Fibroblast of peridontal ligament (primary cell): ENCODE data around the gene MCM3AP.
"Not testable (repeated sequence)": the region's sequence is repeated elsewhere in the genome, so short reads cannot be mapped to it uniquely, and the experiment has no call there.

Source experiments
- DNase-seq: peaks from one replicate; pipeline ENCODE4 v3.0.0-alpha.2; 2010; ENCODE audit errors: extremely low read depth

MCM3AP gene

DNA sequence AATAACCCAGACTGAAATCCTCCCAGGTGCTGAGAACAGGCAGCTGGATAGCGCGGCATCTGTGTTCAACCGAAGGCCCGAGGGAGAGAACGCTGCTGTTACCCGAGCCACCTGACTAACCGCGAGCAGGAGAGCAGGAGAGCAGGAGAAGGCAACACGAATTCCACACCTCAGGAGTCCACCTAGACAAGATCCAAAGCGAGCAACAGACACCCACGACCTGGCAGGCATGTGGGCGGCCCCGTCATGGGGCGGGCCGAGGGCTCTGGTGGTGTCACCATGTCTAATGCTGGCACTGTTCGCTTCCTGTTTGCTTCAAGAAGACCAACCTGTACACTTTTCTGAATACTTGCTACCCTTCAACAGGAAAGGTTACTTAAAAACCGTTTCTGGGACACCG lies 80.2 kb downstream of the MCM3AP start:
- DNase-seq = no peak

DNA sequence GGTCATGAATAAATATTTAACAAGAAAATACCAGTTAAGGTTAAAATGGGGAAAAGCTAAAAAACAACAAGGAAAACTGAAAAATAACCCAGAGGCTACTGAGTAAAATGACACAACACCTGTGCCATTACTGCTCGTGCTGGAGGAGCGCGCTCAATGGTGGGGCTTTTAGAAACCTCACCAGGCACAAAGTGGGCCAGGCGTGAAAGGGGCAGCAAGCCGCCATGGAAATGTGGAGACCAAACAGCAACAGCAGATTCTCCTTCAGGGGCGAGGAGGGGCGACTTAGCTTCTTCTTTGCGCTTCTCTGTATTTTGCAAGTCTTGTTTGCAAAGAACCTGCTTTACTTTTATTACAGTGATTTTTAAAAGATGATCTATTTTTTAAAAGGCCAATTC lies 82.2 kb downstream of the MCM3AP start:
- DNase-seq = no peak

DNA sequence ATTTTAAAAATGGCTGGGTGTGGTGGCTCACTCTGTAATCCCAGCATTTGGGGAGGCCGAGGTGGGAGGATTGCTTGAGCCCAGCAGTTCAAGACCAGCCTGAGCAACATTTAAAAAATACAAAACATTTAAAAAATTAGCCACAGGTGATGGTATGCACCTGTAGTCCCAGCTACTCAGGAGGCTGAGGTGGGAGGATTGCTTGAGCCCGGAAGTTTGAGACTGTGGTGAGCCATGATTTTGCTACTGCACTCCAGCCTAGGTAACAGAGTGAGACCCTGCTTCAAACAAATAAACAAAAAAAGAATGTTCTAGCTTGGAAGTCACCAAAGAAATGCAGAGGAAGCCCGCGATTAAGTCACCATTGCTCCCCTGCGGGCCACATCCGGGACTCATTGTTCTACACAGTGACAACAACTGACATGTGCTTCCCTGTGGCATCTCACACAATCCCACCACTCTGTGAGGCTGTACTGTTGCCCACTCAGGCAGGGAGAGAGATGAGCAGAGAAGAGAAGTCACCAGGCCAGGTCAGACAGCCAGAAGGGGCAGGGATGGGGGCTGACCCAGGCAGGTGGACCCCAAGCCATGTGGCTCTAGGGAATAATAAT lies 82.7 kb downstream of the MCM3AP start:
- no peak for DNase-seq

DNA sequence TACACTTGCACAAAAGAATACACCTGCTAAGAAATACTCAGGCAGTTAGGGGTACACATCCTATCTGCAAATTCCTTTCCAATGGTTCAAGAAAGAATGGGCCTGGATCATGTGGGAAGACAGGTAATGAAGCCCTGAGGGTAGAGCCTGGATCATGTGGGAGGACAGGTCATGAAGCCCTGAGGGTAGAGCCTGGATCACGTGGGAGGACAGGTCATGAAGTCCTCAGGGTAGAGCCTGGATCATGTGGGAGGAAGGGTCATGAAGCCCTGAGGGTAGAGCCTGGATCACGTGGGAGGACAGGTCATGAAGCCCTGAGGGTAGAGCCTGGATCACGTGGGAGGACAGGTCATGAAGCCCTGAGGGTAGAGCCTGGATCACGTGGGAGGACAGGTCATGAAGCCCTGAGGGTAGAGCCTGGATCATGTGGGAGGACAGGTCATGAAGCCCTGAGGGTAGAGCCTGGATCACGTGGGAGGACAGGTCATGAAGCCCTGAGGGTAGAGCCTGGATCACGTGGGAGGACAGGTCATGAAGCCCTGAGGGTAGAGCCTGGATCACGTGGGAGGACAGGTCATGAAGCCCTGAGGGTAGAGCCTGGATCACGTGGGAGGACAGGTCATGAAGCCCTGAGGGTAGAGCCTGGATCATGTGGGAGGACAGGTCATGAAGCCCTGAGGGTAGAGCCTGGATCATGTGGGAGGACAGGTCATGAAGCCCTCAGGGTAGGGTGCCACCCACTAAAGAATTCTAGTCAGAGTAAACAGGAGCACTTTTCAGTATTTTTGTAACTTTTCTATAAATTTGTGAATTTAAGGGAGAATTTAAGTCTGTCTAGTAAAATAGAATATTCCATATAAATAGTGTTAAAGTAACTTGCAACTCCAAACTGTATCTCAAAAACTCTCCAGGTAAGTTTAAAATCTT lies 84.3 kb downstream of the MCM3AP start:
- not testable (repeated sequence) for DNase-seq

DNA sequence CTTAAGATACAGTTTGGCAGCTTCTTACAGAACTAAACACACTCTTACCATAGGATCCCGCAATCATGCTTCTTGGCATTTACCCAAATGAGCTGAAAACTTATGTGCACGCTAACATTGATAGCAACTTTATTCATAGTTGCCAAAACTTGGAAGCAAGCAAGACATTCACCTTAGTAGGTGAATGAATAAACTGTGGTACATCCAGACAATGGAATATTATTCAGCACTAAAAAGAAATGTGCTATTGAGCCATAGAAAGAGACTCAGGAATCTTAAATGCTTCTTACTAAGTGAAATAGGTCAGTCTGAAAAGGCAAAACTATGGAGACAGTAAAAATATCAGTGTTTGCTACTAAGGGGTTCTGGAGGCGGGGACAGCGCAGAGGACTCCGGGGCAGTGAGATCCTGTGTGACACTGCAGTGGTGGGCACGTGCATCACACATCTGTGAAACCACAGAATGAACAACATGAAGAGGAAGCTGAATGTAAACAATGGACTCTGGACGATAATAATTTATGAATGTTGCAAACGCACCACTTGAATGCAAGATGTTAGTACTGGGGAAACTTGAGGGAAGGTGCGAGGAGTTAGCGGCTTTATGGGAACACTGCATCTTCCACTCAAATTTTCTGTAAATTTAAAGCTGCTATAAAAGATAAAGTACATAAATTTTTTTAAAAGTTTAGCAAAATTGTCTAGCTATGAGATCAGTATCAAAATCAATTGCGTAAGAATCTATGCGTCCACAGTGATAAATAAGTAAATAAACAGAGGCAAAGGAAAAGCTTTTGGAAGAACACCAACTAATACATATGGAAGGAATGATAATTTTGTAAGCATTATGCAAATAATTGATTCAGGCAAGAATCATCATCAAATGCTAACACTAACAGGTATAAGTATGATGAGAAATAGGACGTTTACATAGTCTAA lies 85.7 kb downstream of the MCM3AP start:
- no peak for DNase-seq

DNA sequence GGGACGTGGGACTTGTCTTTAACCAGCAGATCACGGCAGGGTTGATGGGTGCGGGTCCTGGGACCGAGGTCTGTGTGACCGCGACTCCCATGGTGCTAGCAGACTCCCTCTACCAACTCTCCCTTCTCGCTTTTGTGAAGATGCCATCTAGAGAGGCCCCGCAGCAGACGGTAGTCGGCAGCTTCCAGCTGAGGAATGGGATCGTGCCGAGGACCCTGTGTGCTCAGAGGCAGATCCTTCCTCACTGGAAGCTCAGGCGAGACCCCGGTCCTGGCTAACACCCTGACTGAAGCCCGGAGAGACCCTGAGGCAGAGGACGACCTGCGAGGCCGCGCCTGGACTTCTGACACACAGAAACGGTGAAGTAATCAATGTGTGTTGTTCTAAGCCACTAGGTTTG lies 88.7 kb downstream of the MCM3AP start:
- no peak for DNase-seq

DNA sequence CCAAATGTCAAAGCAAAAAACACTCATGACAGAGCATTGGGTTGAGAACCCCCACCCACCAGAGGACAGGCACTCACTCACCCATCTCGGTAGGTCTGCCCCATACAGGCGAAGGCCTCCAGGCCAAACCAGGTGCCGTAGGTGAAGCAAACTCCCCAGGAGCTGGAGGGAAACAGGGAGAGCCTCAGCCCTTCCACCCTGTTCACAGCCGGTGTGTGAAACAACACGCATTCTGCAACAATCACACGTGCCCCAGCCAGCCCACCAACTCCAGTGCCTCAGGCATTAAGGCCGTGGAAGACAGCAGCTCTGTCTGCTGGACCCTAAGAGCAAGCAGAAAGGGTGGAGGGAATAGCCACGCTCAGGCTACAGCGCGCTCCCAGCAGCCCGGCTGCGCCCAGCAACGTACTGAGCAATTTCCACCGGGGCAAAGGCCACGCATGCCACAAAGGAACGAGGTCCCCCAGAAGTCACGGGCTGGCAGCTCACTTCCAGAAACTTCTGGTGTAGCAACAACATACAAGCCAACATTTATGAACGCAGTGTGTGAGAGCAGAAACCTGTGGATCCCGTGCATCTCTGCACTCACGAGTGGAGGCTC lies 89.7 kb downstream of the MCM3AP start:
- DNase-seq = no peak

DNA sequence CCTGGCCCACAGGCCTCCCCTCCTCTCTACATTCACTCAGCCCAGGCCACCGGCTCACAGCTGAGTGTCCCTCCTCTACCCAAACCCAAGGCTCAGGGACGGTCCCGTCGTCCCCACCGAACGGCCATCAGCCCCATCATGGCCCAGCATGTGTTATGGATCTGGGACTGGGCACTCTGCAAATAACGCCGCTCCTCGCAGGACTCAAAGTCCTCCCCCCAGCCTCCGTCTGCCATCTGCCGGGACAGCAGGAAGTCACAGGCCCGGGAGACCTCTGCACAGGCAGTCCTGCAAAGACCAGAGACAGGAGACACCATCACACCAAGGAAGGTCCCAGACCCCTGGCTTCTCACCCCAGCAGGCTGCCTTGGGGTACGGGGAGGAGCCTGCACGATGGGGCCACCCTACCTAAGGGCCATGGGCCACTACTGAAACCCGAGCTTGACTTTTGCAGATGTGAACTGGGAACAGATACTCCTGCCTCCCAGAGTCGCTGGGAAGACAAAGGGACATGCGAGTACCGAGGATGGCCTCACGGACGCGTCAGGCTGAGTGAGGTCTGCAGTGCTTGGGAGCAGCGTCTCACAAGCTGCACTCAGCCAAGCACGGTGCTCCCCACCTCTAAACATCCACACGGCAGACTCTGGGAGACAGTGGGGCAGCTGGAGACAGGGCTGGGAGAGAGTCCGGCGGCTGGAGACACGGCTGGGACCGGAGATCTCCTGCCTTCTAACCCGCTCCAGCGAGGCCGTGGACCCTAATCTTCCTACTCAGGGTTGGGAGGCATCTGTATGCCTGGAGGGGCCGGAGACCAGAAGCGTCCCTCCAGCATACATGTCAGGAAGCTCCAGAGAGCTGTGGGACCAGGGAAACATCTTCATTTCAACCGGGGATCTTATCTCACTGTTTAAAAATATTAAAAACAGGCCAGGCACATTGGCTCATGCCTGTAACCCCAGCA lies 90.8 kb downstream of the MCM3AP start:
- DNase-seq = no peak

DNA sequence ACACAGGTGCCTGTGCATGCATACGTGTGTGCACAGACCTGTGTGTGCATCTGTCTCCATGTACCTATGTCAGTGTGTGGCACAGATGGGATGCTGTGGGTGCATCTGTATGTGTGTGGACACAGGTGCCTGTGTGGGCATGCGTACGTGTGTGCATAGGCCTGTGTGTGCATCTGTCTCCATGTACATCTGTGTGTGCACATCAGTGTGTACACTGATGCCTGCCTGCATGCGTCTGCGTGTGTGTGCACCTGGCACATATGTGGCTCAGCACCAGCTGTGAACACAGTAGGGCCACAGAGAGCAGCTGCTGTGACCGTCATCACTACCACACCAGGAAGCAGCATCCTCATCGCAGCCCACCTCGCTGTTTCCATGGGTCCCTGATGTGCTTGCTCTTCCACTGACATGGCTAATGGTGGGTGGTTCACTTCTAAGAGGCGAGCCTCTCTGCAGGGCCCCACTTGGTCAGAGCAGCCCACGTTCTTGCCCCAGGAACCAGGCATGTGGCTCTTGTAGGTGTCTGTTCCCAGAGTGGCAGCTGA lies 91.5 kb downstream of the MCM3AP start:
- DNase-seq = no peak

DNA sequence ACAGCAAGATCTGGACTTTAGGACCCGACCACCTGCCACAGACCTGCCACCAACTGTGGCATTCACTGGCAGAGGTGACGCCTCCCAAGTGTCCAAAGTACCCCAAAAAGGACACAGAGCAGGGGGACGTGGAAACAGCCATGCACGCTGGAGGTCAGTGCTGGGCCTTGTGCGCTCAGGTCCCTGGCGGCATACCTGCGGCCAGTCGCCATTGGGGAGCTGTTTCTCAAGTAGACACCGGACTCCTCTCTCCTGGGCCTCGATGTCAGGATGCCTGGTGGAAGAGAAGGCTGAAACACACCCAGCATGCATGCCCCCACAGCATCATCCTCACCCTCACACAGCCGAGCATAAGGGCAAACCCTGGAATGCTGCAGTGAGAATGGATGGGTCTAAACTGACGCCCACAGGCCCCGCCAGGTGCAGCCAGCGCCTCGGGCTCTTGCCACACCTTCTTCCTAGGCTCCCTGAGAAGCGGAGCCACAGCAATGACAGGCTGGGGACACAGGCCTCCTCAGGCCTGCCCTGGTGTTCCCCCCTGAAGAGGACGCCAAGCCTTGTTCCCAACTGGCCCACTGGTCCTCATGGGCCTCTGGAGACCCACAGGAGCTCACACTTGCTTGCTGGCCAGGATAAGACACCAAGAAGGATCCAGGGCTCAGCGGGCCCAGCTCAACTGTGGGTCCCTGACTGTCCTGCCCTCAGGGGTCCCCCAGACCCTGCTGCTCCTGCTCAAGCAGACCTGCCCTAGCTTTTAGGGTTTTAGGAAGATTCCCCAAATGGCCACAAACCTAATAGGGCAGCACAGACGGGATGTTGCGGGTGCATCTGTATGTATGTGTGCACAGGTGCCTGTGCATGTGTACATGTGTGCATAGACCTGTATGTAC lies 93.5 kb downstream of the MCM3AP start:
- no peak for DNase-seq

DNA sequence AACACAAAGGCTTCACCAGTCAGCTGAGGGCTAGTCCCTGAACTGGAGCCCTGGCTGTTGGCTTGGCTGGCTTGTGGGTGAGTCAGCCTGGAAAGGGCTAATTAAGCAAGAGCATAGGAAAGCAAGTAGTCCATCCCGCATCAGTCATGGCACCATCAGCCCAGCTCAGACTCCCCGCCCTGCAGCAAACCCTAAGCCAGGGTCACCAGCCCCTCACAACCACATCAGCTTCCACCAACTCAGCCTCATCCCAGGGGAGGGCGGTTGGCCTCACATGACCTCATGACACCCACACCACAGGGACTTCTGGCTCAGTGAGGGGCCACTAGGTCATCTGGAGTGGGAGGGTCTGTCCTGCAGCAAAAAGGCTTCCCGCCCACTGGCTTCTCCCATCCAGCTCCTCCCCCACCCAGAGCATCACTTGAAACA lies 94.1 kb downstream of the MCM3AP start:
- DNase-seq = peak; percentile 84

DNA sequence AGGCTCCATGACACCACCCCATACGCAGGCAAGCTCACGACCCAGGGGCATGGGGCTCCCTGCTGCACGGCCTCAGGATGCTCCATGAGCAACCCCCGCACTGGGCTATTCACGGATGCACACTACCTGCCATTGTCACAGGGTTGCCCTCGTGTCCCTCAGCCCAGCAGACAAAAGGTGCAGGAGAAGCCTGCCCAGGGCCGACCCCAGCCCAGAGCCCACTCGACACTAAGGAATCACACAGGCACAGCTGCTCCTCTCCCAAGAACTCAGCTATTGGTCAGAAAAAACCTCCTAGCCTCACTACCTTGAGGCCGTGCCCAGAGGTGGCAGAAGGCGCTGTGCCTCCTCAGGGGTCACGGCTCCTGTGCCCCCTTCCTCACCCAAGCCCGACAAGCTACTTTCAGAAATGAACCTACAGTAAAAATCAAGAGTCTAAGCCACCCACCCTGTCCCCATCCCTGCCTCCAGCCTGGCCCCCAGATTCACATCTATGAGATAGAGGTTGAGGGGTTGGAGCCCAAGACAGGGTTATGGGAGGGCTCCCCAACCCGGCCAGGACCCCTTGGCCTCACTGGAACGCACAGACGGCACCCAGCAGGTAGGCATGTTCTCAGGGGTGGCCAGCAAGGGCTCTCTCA lies 94.8 kb downstream of the MCM3AP start:
- no peak for DNase-seq

DNA sequence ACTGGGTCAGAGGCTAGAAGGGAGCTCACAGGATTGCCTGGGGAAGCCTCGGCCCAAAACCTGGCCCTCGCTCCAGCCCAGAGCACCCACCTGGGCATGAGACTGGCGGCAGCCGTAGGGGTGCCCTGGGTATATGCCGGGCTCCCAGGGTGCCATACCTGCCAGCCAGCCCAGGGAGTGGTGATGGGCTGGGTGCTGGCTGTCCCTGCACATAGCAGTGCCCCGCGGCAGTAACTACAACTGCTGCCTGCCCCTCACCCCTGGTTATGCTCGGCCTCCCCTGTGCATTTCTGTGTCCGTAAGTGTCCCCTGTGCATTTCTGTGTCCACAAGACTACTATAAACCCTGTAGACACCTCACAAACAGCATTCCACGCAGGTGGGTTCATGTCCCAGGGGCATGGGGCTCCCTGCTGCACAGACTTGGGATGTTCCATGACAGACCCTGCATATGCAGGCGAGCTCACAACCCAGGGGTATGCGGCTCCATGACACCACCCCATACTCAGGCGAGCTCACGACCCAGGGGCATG lies 95.4 kb downstream of the MCM3AP start:
- no peak for DNase-seq

DNA sequence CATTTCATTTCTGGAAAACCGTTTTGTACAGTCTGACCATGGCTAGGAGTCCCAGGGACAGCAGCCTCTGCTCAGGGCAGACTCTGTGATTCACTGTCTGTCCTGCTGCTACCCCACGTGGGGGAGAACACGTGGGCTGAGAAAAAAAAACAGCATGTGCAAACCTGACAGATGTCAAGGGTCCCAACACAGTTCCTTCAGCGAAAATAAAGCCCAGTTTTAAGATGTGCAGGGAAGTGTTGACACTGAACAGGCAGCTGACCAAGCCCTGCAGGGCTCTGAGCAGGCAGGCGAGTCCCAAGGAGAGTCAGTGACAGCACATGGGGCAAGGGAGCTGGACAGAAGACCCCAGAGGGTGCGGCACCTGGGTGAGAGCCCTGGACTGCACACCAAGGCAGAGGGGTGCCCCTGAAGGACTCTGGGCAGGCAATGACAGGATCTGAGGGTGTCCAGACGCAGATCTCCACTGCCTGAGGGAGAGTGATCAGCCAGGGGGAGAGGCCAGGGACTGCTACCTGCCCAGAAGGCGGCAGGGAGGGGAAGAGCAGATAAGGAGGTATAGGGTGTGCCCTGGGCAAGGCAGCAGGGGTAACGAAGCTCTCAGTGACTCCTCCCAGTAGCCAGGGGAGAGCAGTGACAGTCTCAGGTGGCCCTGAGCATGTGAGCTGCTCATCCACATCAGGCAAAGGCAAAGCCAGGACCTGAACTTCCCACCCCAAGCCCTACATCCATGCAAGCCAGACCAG lies 96.0 kb downstream of the MCM3AP start:
- no peak for DNase-seq

DNA sequence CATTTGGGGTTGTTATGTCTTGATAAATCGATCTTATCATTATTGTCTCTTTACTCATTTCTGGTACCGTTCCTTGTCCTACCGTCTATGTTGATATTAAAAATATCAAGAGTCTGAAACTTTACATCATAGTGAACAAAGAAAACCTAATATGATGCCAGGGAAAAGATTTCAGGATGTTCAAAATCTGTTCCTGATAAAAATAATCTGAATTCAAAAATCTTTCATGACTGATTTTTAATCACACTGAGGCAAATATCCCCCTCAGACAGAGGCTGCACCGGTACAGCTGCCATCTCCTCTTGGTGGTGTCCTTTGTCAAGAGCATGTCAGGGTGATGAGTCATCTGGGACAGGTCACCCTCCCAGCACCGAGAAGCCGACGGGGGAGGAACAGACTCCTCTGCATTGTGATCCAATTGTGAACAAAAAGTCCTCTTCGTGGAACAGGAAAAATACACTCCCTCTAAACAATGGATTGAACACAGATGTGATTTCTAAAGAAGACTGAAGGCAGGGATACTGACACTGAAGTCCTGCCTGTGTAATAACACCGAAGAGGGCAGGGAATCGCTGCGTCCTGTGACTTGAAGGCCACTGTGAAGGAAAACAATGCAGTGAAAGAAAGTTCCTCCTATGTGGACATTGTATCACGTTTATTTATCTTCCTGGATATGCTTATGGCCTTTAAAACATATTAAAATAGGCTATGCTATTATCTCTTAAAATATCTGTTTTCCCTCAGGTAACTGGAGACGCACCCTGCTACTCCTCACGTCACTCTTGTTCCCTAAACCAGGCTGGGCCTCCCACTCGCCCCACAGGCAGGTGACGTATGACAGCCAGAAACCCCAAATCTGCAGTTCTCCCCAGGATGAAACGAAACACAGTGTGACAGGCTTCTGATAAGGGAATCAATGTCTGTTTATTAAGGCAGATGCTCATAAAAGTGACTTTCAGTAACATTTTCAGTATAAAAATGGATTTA lies 96.9 kb downstream of the MCM3AP start:
- peak; percentile 25 for DNase-seq

DNA sequence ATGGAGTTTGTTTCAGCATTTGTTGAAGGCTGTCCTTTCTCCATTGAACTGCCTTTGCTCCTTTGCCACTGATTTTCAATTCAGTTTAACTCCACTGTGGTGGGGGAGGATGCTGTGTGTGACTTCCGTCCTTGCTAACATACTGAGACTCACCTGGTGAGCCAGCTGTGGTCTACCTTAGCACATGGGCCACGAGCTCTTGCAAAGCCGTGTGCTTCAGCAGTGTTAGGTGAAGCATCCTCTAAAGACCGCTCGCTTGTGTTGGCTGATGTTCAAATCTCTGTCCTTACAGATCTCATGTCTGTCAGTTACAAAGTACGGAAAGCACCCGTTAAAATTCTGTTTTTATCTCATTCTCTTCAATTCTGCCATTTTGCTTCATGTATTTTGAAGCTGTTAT lies 97.6 kb downstream of the MCM3AP start:
- no peak for DNase-seq

DNA sequence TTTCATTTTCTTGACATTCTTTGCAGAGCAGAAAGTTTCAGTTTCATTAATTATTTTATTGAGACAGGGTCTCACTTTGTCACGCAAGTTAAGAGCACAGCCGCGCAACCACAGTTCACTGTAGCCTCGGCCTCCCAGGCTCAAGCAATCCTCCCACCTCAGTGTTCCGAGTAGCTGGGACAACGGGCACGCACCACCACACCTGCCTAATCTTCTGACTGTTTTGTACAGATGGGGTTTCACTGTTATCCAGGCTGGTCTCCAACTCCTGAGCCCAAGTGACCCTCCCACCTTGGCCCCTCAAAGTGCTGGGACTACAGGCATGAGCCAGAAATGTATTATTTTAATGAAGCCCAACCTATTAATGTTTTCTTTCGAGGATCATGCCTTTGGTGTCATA lies 98.2 kb downstream of the MCM3AP start:
- DNase-seq = no peak
